ENCODE measurements around the gene SRM.
"Not testable (repeated sequence)": the region's sequence is repeated elsewhere in the genome, so short reads cannot be mapped to it uniquely, and the experiment has no call there.

Gene SRM

DNA sequence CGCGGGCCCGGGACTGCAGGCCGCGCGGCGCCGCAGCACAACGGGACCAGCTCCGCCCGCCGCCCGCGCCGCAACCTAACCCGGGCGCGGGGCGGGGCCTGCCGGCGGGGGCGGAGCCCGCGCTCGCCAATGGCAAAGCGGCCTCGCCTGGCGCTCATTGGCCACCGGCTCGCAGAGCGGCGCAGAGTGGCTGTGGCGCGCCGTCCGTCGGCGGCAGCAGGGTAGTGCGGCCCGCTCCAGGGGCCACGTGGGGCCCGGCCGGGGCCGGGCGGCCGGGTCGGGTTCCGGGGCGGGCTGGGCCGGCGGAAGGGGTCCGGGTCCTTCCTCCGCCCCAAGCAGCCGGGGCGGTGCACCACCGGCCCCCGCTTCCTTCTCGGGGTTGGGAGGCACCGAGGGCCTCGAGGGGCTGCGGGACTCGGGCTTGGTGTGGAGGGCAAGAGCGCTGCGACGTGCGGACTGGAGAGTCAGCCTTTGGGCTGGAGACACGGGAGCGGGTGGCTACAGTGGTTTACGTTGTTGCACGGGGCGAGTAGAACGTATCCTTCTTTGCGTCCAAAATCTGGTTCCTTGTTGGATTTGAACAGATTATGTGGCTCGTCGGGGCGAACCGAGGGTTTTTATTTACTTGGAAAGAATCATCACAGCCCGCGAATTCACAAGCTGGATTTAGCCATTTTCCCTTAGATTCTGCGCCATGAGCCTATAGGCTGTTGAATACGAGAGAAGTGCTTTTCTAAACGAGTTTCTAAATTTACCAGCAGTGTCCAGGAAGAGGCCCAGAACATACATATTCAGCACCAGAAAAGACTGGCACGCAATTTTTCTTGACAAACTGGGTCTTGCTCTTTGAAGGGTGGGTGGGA, at the start of gene SRM:
Gene SRM, minus strand, starts transcription at position 51 of the 863 bp plus-strand sequence. CDS start 75 bp downstream, outside the sequence.
- peak; percentile 89 for DNase-seq (ENCODE audit: low read depth)

DNA sequence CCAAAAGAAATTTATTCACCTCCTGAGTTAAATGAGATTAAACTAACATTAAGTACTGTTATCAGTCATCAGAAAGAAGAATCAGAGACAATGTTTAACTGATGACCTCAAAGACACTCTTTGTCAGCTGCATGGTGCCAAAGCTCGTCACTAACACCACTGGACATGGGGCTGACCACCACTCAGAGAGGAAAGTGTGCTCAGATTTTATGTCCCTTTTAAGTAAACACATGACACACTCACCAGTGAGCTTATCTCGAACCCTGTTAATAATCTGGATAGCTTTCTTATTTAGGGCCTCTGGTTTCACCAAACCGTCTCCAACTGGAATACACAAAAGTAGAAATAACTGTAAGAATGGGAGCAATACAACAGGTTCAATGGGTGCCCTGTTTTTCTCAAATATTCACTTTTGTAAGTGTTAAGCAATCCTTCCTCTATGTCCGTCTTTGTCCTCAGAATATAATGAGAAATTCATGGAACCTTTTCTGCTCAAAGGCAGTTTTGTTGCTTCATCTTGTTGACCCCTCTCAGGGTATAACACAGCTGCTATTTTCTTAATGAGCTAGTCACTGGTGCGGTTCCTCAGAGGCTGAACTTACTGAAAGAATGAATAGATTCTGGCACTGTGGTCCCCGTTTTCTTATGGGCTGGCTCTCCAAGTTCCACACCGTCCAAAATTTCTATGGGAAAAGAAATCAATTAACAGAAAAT, 49.4 kb upstream of the SRM start:
- no peak for DNase-seq (ENCODE audit: low read depth)

DNA sequence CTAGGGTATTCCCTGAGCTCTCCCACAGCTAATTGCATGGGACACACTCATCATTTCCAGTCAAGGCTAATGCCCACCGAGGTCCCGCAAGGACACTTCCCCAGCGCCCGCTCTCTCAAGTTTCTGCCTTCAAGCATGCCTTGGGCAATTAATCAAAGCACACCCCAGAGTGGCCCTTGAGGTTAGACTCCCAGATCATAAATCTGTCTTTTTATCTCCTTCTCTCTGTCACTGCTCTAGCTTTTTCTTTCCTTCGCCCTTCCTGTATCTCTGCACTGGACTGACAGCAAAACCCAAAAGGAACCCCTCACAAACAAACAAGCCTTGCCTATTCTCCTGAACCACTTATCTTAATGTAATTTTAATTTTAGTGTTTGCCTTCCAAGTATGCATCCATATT, 47.8 kb upstream of the SRM start:
- no peak for DNase-seq (ENCODE audit: low read depth)

DNA sequence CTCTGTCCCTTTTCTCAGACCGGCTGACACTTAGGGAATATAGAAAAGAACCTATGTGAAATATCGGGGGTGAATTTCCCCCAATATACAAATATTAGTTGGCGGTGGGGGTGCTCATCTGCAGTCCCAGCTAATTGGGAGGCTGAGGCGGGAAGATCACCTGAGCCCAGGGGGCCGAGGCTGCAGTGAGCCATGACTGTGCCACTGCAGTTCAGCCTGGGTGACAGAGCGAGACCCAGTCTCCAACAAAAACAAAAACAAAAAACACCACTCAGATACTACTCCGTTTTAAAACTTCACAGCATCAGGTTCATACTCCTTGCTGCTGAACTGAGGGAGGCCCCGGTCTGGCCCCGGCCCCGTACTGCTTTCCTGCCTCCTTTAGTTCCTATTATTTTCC, 45.8 kb upstream of the SRM start:
- DNase-seq (ENCODE audit: low read depth), result no peak

DNA sequence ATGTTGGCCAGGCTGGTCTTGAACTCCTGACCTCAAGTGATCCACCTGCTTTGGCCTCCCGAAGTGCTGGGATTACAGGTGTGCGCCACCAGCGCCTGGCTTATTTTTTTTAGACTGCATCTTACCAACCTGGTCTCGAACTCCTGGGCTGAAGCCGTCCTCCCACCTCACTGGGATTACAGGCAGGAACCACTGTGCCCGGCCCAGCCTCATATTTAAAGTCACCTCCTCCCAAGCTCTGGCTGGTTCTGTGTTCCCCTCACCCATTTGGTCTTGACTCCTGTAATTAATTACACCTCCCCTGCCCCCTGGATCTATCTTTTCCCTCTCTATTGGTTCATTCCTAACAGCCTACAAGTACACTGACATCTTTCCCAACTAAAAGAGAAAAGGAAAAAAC, 41.5 kb upstream of the SRM start:
- no peak for DNase-seq (ENCODE audit: low read depth)

DNA sequence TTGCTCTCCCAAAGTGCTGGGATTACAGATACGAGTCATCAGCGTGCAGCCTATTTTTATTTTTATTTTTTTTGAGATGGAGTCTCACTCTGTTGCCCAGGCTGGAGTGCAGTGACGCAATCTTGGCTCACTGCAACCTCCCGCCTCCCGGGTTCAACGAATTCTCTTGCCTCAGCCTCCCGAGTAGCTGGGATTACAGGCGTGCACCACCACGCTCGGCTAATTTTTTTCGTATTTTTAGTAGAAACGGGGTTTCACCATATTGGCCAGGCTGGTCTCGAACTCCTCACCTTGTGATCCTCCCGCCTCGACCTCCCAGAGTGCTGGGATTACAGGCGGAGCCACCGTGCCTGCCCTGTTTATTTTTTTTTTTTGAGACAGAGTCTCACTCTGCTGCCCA, 41.0 kb upstream of the SRM start:
- not testable (repeated sequence) for DNase-seq (ENCODE audit: low read depth)

DNA sequence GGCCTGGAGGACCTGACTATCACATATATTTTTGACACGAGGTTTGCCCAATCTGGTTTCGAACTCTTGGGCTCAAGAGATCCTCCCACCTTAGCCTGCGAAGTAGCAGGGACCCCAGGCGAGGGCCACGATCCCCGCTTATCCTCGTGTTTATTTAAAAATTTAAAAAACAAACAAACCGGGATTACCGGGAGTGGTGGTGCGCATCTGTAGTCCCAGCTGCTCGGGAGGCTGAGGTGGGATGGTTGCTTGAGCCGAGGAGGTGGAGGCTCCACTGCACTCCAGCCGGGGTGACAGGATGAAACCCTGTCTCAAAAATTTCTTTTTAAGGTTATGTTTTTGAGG, 40.3 kb upstream of the SRM start:
- no peak for DNase-seq (ENCODE audit: low read depth)

DNA sequence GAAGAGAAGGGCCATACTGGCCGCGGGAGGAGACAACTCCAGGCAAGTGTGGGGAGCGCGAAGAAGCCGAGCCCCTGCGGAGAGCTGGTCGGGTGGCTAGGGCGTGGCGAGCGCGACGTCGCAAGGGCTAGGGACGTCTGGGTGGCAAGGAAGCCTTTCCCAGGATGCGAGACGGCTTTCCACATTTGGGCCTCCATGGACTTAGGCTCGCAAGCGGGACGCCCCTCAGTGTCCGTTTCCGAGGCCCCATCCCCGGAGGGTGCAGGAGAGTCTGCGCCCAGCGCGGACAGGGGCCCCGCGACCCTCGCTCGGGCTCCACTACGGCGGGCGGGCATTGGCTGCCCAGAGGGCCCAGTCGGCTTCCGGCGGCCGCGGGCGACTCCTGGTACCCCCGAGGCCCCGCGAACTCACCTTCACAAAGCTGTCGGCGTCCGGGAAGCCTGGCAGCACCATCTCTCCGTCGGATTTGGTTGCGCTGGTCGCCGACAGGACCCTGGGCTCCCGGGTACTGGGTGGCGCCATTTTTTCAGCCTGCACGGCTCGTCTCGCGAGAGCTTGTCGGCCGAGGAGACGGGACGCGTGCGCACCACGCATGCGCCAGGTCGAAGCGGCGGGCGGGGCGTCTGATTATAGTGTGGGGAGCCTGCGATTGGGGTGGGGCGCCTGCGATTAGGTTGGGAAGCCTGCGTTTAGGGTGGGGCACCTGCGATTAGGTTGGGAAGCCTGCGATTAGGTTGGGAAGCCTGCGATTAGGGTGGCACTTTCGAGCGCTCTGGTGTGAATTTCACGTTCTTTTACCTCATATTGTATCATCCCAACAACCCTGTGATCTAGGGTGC, 39.7 kb upstream of the SRM start, which contains the start of gene EXOSC10:
Gene EXOSC10, minus strand, starts transcription at position 560 of the 839 bp plus-strand sequence. Its CDS starts 38 bp downstream, at position 522.
- peak; percentile 92 for DNase-seq (ENCODE audit: low read depth)

DNA sequence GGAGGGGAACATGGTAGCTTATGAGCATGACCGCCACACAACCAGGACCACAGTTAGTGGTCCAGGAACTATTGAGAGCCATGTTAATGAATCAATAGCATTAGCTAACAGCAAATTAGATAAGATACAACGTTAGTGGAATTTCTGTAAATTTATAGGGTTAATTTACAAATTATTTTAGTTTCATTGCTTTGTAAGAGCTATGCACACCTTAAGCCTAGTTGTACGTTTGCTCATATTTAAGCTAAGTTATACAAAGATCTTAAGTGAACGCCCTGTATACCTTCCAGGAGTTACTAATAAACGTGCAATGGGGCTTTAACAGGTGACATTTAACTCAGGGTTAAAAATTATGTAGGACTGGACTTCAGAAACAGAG, 39.1 kb upstream of the SRM start:
- DNase-seq (ENCODE audit: low read depth), result no peak

DNA sequence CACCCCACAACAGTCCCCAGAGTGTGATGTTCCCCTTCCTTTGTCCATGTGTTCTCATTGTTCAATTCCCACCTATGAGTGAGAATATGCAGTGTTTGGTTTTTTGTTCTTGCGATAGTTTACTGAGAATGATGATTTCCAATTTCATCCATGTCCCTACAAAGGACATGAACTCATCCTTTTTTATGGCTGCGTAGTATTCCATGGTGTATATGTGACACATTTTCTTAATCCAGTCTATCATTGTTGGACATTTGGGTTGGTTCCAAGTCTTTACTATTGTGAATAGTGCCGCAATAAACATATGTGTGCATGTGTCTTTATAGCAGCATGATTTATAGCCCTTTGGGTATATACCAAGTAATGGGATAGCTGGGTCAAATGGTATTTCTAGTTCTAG, 24.0 kb upstream of the SRM start:
- not testable (repeated sequence) for DNase-seq (ENCODE audit: low read depth)

DNA sequence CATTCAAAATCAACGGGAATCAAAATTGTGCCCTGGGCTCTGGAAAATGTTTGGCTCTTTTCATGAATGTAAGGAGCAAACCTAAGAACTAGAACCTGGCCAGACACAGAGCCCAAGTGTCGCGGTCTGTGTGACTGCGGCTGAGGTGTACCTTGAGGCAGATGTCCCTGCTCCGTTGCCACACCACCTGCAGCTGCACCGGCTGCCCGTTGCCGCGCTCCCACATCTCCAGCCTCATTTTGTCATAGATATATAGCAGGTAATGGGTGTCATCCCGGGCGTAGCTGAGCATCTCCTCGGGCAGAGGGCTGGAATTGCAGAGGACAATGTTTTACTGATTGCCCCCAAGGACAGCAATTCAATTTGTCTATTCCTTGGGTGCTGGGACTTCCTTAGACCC, 21.1 kb upstream of the SRM start:
- no peak for DNase-seq (ENCODE audit: low read depth)

DNA sequence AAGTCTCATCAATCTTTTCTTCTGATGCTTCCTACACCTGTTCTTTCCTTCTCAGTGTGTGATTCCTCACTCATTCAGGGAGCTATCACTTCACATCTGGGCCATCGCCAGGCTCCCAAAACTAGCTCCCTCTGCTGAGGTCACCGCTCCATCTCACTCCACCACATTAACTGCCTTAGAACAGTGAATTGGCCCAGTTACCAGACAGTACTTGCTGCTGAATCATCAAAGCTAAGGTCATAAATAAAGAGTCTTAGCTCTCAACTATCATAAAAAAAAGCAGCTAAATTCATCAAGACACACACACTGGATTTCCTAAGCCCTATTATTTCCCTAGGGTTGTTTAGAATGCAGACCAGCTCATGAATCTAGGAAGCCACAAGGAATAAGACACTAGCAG, 18.8 kb upstream of the SRM start:
- DNase-seq (ENCODE audit: low read depth), result no peak

DNA sequence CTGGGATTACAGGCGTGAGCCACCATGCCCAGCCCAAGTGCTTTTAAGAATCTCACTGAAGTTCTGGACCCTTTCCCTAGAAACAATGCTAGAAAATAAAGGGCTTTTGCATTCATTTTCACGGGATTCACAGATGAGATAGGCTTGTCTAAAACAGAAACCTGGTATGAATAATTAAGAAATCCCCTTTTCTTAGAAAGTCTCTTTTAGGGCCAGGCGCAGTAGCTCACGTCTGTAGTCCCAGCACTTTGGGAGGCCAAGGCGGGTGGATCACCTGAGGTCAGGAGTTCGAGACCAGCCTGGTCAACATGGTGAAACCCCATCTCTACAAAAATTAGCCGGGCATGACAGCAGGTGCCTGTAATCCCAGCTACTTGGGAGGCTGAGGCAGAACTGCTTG, 13.6 kb upstream of the SRM start:
- not testable (repeated sequence) for DNase-seq (ENCODE audit: low read depth)

DNA sequence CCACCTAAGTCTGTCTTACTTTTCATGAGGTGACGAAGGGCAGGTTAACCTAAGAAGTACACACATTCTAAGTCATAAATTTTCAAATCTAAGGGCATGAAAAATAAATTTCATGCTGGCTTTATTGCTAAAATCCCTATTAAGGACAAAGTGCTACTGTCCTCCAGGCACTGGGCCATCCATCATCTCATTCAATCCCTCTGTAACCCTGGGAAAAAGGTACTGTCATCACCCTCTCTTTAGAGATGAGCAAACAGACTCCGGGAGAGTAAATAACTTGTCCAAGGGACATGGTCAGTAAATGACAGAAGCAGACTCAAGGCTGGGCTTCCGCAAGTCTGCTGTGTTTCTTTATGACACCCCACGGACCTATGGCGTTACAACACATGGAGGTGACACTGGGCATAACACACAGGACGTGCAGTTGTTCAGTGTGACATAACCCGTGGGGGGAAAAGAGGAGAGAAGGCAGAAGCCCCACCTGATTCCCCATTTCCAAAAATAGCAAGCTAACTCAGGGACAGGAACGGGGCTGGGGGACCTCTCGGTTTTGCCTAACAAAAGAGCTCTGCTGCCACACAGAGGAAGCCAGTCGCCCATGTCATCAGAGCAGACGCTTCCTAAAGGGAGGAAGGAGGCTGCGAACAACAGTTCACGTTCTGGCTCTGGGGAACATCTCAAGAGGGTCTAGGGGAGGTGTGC, 12.5 kb upstream of the SRM start:
- DNase-seq (ENCODE audit: low read depth), result no peak

DNA sequence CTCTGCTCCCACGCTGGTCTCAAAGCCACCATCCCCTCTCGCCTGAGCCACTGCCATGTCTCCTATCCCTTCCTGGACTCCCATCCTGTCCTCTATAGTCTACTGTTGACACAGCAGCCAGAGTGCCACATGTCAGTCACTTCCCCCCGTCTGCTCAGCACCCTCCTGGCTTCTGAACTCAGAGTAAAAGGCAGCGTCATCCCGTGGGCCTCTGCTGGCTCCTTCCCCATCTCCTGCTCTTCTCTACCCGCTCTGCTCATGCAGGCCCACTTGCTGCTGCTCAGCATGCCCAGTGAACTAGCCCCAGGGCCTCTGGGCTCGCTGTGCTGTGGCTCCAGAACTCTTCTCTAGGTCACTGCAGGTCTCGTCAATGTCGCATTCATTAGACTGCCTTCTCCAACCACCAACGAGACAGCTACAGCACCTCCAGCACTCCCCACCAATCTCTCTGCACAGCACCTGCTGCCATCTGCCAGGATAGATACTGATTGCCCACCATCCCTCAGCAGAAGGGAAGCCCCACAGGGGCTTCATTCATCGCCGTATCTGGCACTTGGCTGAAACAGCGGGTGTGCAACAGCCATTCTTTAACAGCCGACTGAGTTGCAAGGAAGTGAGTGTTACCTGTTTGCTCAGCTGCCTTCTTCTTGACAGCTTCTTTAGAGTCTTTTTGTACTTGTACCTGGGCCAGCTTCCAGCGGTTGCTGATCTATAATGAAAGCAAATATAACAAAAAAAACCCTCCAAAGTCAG, 11.8 kb upstream of the SRM start:
- no peak for DNase-seq (ENCODE audit: low read depth)

DNA sequence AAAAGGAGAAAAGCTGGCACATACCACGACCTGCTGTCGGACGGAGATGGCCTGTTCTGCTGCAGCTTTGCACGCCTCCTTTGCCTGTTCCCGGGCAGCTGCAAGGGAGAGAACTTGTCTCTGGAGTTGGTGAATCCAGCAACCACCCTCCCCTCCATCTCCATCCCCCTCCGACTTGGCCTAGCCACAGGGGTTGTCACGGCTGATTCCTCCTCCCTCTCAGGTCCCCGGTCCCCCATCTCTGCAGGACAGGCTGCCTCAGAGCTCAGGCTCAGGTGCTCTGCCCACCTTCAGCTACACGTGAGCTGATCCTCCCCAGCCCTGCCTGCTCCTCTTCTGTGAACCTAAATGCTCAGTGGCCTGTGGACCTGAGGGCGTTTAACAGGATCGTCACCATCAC, 11.1 kb upstream of the SRM start:
- DNase-seq (ENCODE audit: low read depth), result no peak

DNA sequence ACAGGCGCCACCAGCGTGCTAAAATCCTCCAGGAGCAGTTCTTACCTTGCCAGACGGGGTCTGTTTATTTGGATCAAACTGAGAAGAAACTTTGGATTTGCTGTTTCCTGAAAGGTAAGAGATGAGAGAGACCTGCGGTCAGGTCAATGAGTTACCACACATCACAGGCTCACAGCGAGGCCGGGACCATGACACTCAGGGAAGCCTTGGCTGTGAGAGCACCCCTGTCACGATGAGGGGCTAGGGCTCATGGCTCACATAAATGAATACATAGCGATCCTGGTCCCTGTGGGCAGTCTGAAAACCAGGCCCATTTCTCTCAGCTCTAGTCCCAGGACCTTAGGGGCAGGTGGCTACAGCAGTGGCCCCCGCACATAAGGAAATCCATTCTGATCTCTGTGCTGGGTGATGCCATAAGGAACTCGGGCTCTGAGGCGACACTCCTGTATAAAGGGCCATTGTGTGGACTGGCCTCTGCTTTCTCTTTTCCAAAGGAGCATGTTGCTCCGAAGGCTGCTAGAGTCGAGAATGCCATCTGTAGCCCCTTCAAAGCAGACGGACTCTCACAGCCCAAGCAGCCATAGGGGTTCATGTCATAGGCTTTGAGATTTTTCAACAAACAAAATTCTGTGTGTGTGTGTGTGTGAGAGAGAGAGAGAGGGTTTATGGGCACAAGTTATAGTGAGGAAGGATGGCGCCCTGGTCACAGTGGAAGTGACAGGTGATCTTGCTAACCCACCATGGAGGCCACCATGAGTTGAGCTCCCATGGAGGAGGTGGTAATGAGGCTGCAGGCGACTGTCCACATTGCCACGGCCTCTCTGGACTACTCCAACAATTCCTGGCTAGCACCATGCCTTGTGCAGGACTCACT, 9.0 kb upstream of the SRM start:
- no peak for DNase-seq (ENCODE audit: low read depth)

DNA sequence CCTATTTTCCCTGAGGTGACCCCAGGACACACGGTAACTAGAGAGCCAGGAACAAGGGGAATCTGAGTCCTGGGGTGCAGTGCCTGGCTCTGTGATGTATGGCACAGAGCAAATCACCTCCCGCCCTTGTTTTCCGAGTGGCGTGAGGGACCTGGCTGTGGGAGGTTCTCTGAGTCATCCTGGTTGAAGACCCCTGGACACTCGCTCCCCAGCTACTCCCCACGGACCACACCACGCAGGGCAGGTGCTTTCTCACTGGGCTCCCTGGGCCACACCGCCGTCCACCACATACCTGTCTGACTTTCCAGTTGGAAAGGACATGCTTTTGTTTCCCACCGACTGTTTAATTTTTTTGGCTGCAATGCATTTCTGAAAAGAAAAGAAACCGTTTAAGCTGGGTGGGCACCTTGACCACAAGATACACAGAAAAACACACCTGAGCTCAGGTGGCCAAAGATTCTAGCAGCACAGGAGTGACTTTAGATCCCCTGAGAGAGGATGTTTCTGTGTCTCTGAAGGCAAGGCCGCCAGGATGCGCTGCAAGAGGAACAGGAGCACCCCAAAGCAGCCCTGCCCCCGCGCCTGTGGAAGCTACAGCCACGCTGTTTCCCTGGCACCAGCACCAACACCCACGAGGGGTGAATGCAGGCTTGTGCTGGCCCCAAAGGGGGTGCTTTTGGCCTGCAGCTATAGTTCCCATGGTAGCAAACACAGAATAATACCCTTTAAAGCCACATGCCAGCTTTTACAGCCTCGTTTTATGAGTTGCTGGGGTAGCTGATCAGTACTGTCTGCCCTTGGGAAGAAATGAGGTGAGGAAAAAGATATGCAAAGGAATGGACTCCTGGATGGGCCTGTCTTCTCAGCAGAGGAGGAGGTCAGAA, 8.1 kb upstream of the SRM start:
- DNase-seq (ENCODE audit: low read depth), result no peak

DNA sequence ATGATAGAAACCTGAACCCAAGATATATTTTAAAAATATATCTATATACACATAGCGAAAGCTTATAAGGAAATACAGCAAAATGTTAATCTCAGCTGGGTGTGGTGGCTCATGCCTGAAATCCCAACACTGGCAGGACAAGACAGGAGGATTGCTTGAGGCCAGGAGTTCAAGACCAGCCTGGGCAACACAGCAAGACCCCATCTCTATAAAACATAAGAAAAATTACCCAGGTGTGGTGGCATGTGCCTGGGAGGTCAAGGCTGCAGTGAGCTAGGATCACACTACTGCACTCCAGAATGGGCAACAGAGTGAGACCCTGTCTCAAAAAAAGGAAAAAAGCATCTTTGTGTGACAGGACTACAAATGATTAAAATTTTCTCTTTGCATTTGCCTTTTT, 6.0 kb upstream of the SRM start:
- no peak for DNase-seq (ENCODE audit: low read depth)

All from stimulated activated CD8-positive, alpha-beta memory T cell treated with anti-CD3 and anti-CD28 coated beads, Interleukin-4, amount 100 ng/mL, for 24 hours (primary cell).